CD8-positive, alpha-beta memory T cell (primary cell): ENCODE results near the gene CIB4. TPM values are rescaled to one million over a fixed set of nuclear protein-coding genes. Genes with fewer than 3 reads are reported as not detected.

Experiments used
- CTCF ChIA-PET: fragments of 350-600 bp; sonication (Branson Sonifier 250); formaldehyde crosslinking; loops from one replicate; lab custom pipeline; 2021; ENCODE audit warnings: antibody characterized with exemption; lab: Charles Lee
- POLR2A ChIA-PET: fragments of 350-600 bp; sonication (Branson Sonifier 250); formaldehyde crosslinking; loops from one replicate; lab custom pipeline; 2021; ENCODE audit warnings: antibody characterized with exemption; lab: Charles Lee
- DNase-seq, 5 donors: peaks; one replicate each; pipeline versions ENCODE4 v3.0.0 to v3.0.0-alpha.2; 2020 to 2022; ENCODE audit warnings: mixed read lengths in 1 of 5
- H3K27ac ChIP-seq: one replicate; pipeline ENCODE4 v1.7.0; 2013; ENCODE audit warnings: low read depth, mild to moderate bottlenecking, low read length, moderate library complexity
- H3K27me3 ChIP-seq: 2 replicates; pipeline ENCODE4 v1.7.0; 2013; ENCODE audit warnings: low read length, mild to moderate bottlenecking; ENCODE audit not compliant: insufficient read depth, poor library complexity, severe bottlenecking
- H3K36me3 ChIP-seq: 2 replicates; pipeline ENCODE4 v1.7.0; 2013; ENCODE audit warnings: mild to moderate bottlenecking, low read length, moderate library complexity; ENCODE audit not compliant: insufficient read depth
- H3K4me1 ChIP-seq: 2 replicates; pipeline ENCODE4 v1.7.0; 2013; ENCODE audit warnings: mild to moderate bottlenecking, low read length, moderate library complexity; ENCODE audit not compliant: insufficient read depth
- H3K4me3 ChIP-seq: 2 replicates; pipeline ENCODE4 v1.7.0; 2013; ENCODE audit warnings: mild to moderate bottlenecking, low read length
- H3K9me3 ChIP-seq: 2 replicates; pipeline ENCODE4 v1.7.0; 2013; ENCODE audit warnings: mild to moderate bottlenecking, low read length
- H3K27ac Mint-ChIP-seq, 8 donors: one replicate each; pipeline ENCODE4 v1.8.0; 2020 to 2021; ENCODE audit warnings: mixed read lengths in 8 of 8, mild to moderate bottlenecking in 6 of 8, inconsistent platforms in 3 of 8, moderate library complexity in 3 of 8
- H3K27me3 Mint-ChIP-seq, 2 donors: one replicate each; pipeline ENCODE4 v1.8.0; 2020 to 2021; ENCODE audit warnings: mixed read lengths in 2 of 2, mild to moderate bottlenecking in 1 of 2, moderate library complexity in 1 of 2
- H3K36me3 Mint-ChIP-seq, 3 donors: one replicate each; pipeline ENCODE4 v1.8.0; 2020 to 2021; ENCODE audit warnings: mixed read lengths in 3 of 3, inconsistent platforms in 1 of 3, mild to moderate bottlenecking in 1 of 3
- H3K4me1 Mint-ChIP-seq, 3 donors: one replicate each; pipeline ENCODE4 v1.8.0; 2020 to 2021; ENCODE audit warnings: mixed read lengths in 3 of 3, inconsistent platforms in 1 of 3, mild to moderate bottlenecking in 1 of 3
- H3K4me3 Mint-ChIP-seq, 7 donors: one replicate each; pipeline ENCODE4 v1.8.0; 2020 to 2021; ENCODE audit warnings: mixed read lengths in 7 of 7, mild to moderate bottlenecking in 6 of 7, moderate library complexity in 4 of 7, inconsistent platforms in 2 of 7
- H3K9me3 Mint-ChIP-seq, 5 donors: one replicate each; pipeline ENCODE4 v1.8.0; 2020 to 2022; ENCODE audit warnings: mixed read lengths in 5 of 5, mild to moderate bottlenecking in 3 of 5, moderate library complexity in 2 of 5, inconsistent platforms in 1 of 5
- polyA plus RNA-seq: library from polyadenylated mRNA; unstranded; fragments of 300-500 nt; fragmentation: Illumina TruSeq; gene quantifications from one replicate; pipeline ENCODE4 v1.2.3, GENCODE V29; 2021
- total RNA-seq, 2 experiments: library from RNA; stranded (reverse); gene quantifications; one replicate each; pipeline ENCODE4 v1.2.3, GENCODE V29; 2021

The CIB4 gene
- total and polyA plus RNA-seq, 3 experiments from 2014 or later = not detected

- Mint-ChIP-seq H3K36me3 (no peaks in the 10 kb centered on the region), H3K27me3 (peaks cover 16 to 28% of the 10 kb centered on the region in 2 donors), H3K4me3 (no peak overlapping the region), H3K9me3 (peaks cover 0 to 3% (median 0%) of the 10 kb centered on the region in 5 donors), H3K27ac (no peak overlapping the region), H3K4me1 (no peaks in the 10 kb centered on the region)
- H3K27ac ChIP-seq = no peak overlapping the region
- H3K4me1 ChIP-seq = no peaks in the 10 kb centered on the region
- no peaks in the 10 kb centered on the region for H3K9me3 ChIP-seq
- POLR2A ChIA-PET = no interaction called here
- no peaks in the 10 kb centered on the region for H3K27me3 ChIP-seq
- H3K4me3 ChIP-seq = no peak overlapping the region
- CTCF ChIA-PET = no interaction called here
- H3K36me3 ChIP-seq = no peaks in the 10 kb centered on the region
- DNase-seq = no peak
Measured at GRCh38 chr2:26620031-26620605, 21.0 kb downstream of the CIB4 start.

DNA sequence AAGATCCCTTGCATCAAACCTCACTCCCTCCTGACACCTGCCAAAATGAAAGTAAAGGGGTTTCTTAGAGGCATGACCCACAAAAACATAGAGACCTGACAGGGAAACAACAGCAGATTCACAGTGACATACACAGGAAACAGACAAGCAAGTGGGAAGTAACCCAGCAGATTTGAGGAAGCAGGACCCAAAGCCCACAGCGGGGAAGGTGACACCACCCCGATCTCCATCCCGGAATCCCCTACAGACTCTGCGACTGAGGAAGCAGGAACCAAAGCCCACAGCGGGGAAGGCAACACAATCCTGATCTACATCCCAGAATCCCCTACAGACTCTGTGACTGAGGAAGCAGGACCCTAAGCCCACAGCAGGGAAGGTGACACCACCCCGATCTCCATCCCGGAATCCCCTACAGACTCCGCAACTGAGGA lies 21.6 kb downstream of the CIB4 start:
- Mint-ChIP-seq H3K36me3 (no peaks in the 10 kb centered on the region), H3K27me3 (peaks cover 15 to 34% of the 10 kb centered on the region in 2 donors), H3K9me3 (peaks cover 0 to 3% (median 0%) of the 10 kb centered on the region in 5 donors), H3K4me1 (no peaks in the 10 kb centered on the region), H3K4me3 (no peak overlapping the region), H3K27ac (no peak overlapping the region)
- no peak for DNase-seq
- ChIA-PET POLR2A (no interaction called here), CTCF (no interaction called here)
- Histone ChIP-seq H3K27me3 (no peaks in the 10 kb centered on the region), H3K27ac (no peak overlapping the region), H3K9me3 (no peaks in the 10 kb centered on the region), H3K4me3 (no peak overlapping the region), H3K4me1 (no peaks in the 10 kb centered on the region), H3K36me3 (no peaks in the 10 kb centered on the region)

DNA sequence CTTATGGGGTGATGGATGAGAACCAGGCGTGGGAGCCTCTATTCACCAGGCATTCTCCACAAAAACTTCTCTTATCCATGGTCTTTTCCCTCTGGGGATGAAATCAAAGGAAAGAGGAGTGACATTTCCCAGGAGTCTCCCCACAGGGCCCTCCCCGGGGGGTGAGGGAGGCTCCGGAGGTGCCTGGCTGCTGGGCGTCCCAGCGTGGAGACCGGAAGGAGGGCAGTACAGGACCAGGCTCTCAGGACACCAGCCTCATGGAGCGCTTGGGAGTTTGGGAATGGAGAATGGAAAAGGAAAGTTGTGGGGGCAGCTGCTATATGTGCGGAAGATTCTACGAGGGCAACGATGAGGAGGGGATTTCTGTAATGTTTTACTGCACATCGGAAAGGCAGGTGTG lies 22.1 kb downstream of the CIB4 start:
- H3K36me3 ChIP-seq = no peaks in the 10 kb centered on the region
- H3K9me3 ChIP-seq = no peaks in the 10 kb centered on the region
- Mint-ChIP-seq H3K27me3 (peaks cover 15 to 38% of the 10 kb centered on the region in 2 donors), H3K4me1 (no peaks in the 10 kb centered on the region), H3K9me3 (peaks cover 0 to 3% (median 0%) of the 10 kb centered on the region in 5 donors), H3K4me3 (no peak overlapping the region), H3K27ac (no peak overlapping the region), H3K36me3 (no peaks in the 10 kb centered on the region)
- DNase-seq = no peak
- H3K27ac ChIP-seq = no peak overlapping the region
- CTCF ChIA-PET = no interaction called here
- POLR2A ChIA-PET = no interaction called here
- H3K27me3 ChIP-seq = no peaks in the 10 kb centered on the region
- no peaks in the 10 kb centered on the region for H3K4me1 ChIP-seq
- no peak overlapping the region for H3K4me3 ChIP-seq

- Histone ChIP-seq H3K4me1 (no peaks in the 10 kb centered on the region), H3K4me3 (no peak overlapping the region), H3K27ac (no peak overlapping the region), H3K36me3 (no peaks in the 10 kb centered on the region), H3K27me3 (no peaks in the 10 kb centered on the region), H3K9me3 (no peaks in the 10 kb centered on the region)
- POLR2A ChIA-PET = no interaction called here
- Mint-ChIP-seq H3K4me1 (no peaks in the 10 kb centered on the region), H3K9me3 (peaks cover 0 to 3% (median 0%) of the 10 kb centered on the region in 5 donors), H3K27me3 (peaks cover 15 to 39% of the 10 kb centered on the region in 2 donors), H3K4me3 (no peak overlapping the region), H3K27ac (no peak overlapping the region), H3K36me3 (no peaks in the 10 kb centered on the region)
- CTCF ChIA-PET = no interaction called here
- no peak for DNase-seq
Measured at GRCh38 chr2:26618611-26619010, 22.6 kb downstream of the CIB4 start.

GRCh38 chr2:26617588-26618083 lies 23.5 kb downstream of the CIB4 start:
- H3K4me1 Mint-ChIP-seq = no peaks in the 10 kb centered on the region
- H3K36me3 Mint-ChIP-seq = no peaks in the 10 kb centered on the region
- no peak overlapping the region for H3K27ac Mint-ChIP-seq
- H3K36me3 ChIP-seq = no peaks in the 10 kb centered on the region
- ChIA-PET CTCF (interaction anchor here (1.4 kb wide), 1 partner anchor 40 kb away, joined by 3 read pairs; no protein-coding TSS in a partner anchor), POLR2A (no interaction called here)
- H3K9me3 ChIP-seq = no peaks in the 10 kb centered on the region
- peaks cover 0 to 3% (median 0%) of the 10 kb centered on the region in 5 donors for H3K9me3 Mint-ChIP-seq
- no peak overlapping the region for H3K27ac ChIP-seq
- no peak overlapping the region for H3K4me3 ChIP-seq
- H3K4me1 ChIP-seq = no peaks in the 10 kb centered on the region
- no peak for DNase-seq
- H3K27me3 ChIP-seq = no peaks in the 10 kb centered on the region
- H3K4me3 Mint-ChIP-seq = no peak overlapping the region
- H3K27me3 Mint-ChIP-seq = peaks cover 18 to 39% of the 10 kb centered on the region in 2 donors

DNA sequence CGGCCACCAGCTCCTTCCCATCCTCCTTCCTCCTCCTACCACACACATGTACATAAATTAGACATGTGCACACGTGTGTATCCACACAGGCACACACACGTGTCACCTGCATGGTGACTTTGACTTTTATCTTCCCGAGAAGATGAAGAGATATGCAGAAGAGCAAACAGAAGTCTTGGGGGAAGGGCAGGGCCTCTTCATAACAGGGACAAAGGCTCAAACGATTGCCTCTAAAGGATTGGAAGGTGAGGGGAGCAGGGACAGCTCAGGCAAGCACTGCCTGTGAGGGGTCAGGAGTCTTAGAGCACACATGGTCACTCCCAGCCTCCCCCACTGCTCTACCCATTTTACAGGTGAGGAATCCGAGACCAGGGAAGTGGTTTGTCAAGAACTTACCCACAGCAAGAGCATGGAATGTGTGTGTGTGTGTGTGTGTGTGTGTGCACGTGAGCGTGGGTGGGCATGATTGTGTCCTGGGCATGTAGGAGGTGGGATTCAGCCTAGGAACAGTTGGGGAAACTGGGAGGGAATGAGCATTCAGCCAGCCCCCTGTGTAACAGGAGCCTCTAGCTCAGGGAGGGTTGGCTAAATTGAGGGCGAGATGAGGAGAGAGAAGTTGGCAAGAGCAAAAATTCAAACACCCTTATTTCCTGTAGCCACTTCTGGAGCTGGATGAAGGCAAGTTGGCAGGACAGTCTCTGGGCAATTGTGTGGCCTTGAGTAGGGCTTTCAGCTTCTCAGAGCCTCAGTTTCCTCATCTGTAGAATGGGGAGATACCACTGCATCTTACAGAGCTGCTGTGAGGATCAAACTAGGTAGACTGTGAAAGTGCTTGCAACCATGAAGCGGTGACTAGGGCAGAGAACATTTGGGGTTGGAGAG lies 24.2 kb downstream of the CIB4 start:
- Mint-ChIP-seq H3K27me3 (peaks cover 19 to 39% of the 10 kb centered on the region in 2 donors), H3K4me3 (no peak overlapping the region), H3K4me1 (no peaks in the 10 kb centered on the region), H3K36me3 (no peaks in the 10 kb centered on the region), H3K27ac (no peak overlapping the region), H3K9me3 (peaks cover 0 to 3% (median 0%) of the 10 kb centered on the region in 5 donors)
- Histone ChIP-seq H3K27ac (no peak overlapping the region), H3K4me1 (no peaks in the 10 kb centered on the region), H3K9me3 (no peaks in the 10 kb centered on the region), H3K4me3 (no peak overlapping the region), H3K36me3 (no peaks in the 10 kb centered on the region), H3K27me3 (no peaks in the 10 kb centered on the region)
- DNase-seq = no peak
- ChIA-PET CTCF (interaction anchor here (1.4 kb wide), 1 partner anchor 39 kb away, joined by 3 read pairs; no protein-coding TSS in a partner anchor), POLR2A (no interaction called here)

GRCh38 chr2:26615860-26616705 lies 25.1 kb downstream of the CIB4 start:
- H3K27ac Mint-ChIP-seq = no peak overlapping the region
- H3K4me1 Mint-ChIP-seq = no peaks in the 10 kb centered on the region
- H3K36me3 Mint-ChIP-seq = no peaks in the 10 kb centered on the region

More at GRCh38 chr2:26615860-26616705, 25.1 kb downstream of the CIB4 start:
- POLR2A ChIA-PET = no interaction called here
- peaks cover 0 to 3% (median 0%) of the 10 kb centered on the region in 5 donors for H3K9me3 Mint-ChIP-seq
- Histone ChIP-seq H3K27ac (no peak overlapping the region), H3K9me3 (no peaks in the 10 kb centered on the region), H3K4me1 (no peaks in the 10 kb centered on the region), H3K27me3 (no peaks in the 10 kb centered on the region), H3K36me3 (no peaks in the 10 kb centered on the region), H3K4me3 (no peak overlapping the region)
- peaks cover 19 to 41% of the 10 kb centered on the region in 2 donors for H3K27me3 Mint-ChIP-seq
- no peak overlapping the region for H3K4me3 Mint-ChIP-seq
- CTCF ChIA-PET = interaction anchor here (1.4 kb wide), 1 partner anchor 39 kb away, joined by 3 read pairs; no protein-coding TSS in a partner anchor
- DNase-seq = no peak
